Activated naive CD4-positive, alpha-beta T cell treated with anti-CD3 and anti-CD28 coated beads, Interleukin-2, amount 10 ng/mL, durations not matched to agents 5 hours and 36 hours (primary cell): ENCODE results near the gene ZEB1. TPM values are rescaled to one million over a fixed set of nuclear protein-coding genes. Genes with fewer than 3 reads are reported as not detected.

ENCODE experiments used
- total RNA-seq, 2 experiments: library from RNA; stranded (reverse); gene quantifications; one replicate each; pipeline ENCODE4 v1.2.3, GENCODE V29; 2021

ZEB1 gene
- total RNA-seq: 10 to 100 TPM; 35.5 to 38.9 TPM

DNA sequence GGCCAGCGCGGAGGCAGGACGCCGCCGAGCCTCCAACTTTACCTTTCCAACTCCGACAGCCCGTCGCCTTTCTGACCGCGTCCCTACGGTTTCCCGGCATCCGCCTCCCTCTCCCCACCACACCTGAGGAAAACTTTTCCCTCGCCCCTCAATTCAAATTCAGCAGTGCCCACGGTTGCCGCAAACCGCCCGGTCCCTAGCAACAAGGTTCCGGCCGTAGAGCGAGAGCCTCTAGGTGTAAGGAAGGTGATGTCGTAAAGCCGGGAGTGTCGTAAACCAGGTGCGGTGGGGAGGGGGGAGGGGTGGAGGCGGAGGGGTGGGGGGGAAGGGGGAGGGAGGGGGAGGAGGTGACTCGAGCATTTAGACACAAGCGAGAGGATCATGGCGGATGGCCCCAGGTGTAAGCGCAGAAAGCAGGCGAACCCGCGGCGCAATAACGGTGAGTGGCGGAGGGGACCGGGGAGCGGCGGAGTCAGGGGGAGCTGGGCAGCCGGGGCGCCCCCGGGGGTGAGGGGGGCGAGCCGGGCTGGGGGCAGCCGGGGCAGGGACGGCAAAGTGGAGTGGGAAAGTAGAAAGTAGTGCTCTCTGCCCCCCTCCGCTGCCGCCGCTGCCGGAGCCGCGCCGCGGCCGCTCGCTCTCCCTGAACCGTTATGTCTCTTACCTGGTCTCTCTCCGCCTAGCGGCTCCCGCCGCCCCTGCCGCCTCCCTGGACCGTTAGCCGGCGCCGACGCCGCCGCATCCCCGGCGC, at the start of gene ZEB1:
Gene ZEB1 (plus strand): TSS at position 363 of the 748 bp plus-strand sequence. CDS start 19 bp downstream, at position 382.

